Loucy (cell line): ENCODE data around the gene TMEM117.
A peak's percentile ranks its signal among the peaks of the same experiment; 100 is the strongest.

Experiments used
- CTCF ChIP-seq: fragments of 200-600 bp; sonication (generic); conservative IDR thresholded peaks from 2 replicates; pipeline ENCODE4 v1.5.1; 2014; ENCODE audit warnings: mild to moderate bottlenecking, antibody characterized with exemption, low read length
- EZH2phosphoT487 ChIP-seq: fragments of 200-600 bp; IDR thresholded peaks from 2 replicates; pipeline ENCODE4 v1.6.1; 2018; ENCODE audit warnings: antibody characterized with exemption, mild to moderate bottlenecking, moderate library complexity, borderline replicate concordance

GRCh38 chr12:43882578-43883178 lies 46.8 kb downstream of the TMEM117 start:
- no peak for TF ChIP-seq EZH2phosphoT487
- TF ChIP-seq CTCF, result peak; percentile 96
